GM19467 (cell line): ENCODE measurements around the gene INCENP.
"Not testable (repeated sequence)": the region's sequence is repeated elsewhere in the genome, so short reads cannot be mapped to it uniquely, and the experiment has no call there.

Experiments
- ATAC-seq: cut with Tn5 transposase; IDR thresholded peaks from one replicate; pipeline ENCODE4 v1.9.1; 2021; ENCODE audit warnings: mild to moderate bottlenecking, moderate library complexity; ENCODE audit not compliant: unreplicated experiment

INCENP gene

DNA sequence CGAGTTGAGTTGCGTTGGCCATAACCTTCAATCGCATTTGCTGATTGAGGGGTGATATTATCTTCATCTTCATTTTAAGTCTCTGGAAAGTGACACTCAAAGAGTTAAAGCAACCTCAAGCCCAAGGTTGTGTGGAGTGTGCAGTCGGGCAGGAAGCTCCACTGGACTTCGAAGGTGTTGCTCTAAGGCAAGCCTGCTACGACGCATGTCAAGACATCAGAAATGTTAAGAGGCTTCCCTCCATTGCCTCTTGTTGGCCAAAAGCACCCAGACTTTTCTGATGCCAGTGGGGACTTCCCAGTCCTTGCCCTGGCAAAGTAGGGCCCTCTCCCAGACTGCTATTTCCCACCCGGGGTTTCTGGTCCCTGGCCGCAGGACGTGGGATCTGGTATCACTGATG lies 42.6 kb downstream of the INCENP start:
- no peak for ATAC-seq

- no peak for ATAC-seq
Measured at GRCh38 chr11:62169448-62169847, 45.6 kb downstream of the INCENP start.

- ATAC-seq: no peak
Measured at GRCh38 chr11:62169935-62170334, 46.1 kb downstream of the INCENP start.

GRCh38 chr11:62171261-62171723 lies 47.5 kb downstream of the INCENP start:
- ATAC-seq: no peak

DNA sequence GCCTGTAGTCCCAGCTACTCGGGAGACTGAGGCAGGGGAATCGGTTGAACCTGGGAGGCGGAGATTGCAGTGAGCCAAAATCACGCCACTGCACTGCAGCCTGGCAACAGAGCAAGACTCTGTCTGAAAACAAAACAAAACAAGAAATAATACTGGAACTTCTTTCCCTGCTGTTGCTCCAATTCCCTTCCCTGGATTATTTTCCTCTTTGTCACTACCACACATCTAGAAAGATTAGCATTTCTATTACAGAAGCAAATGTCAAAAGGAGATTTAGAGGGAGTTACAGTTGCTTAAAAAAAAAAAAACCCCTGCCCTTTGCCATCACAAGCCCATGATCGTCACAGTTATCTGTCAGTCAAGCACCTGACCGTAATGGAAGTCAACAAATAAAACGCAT lies 48.5 kb downstream of the INCENP start:
- no peak for ATAC-seq

- ATAC-seq: no peak
Measured at GRCh38 chr11:62176766-62177165, 53.0 kb downstream of the INCENP start.

DNA sequence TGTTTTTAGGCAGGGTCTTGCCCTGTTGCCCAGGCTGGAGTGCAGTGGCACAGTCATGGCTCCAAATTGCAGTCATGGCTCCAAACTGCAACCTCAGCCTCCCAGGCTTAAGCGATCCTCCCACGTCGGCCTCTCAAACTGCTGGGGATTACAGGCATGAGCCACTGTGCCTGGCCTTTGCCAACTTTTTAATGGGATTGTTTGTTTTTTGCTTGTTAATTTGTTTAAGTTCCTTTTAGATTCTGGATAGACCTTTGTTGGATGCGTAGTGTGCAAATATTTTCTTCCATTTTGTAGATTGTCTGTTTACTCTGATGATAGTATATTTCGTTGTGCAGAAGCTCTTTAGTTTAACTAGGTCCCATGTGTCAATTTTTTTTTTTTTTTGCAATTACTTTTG lies 56.2 kb downstream of the INCENP start:
- ATAC-seq: no peak

DNA sequence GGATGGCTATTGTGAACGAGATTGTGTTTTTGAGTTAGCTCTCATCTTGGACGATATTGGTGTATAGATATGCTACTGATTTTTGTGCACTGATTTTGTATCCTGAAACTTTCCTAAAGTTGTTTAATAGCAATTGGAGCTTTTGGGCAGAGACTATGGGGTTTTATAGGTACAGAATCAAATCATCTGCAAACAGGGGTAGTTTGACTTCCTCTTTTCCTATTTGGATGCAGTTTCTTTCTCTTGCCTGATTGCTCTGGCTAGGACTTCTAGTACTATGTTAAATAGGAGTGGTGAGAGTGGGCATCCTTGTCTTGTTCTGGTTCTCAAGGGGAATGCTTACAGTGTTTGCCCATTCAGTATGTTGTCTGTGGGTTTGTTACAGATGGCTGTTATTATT lies 57.3 kb downstream of the INCENP start:
- ATAC-seq: no peak

DNA sequence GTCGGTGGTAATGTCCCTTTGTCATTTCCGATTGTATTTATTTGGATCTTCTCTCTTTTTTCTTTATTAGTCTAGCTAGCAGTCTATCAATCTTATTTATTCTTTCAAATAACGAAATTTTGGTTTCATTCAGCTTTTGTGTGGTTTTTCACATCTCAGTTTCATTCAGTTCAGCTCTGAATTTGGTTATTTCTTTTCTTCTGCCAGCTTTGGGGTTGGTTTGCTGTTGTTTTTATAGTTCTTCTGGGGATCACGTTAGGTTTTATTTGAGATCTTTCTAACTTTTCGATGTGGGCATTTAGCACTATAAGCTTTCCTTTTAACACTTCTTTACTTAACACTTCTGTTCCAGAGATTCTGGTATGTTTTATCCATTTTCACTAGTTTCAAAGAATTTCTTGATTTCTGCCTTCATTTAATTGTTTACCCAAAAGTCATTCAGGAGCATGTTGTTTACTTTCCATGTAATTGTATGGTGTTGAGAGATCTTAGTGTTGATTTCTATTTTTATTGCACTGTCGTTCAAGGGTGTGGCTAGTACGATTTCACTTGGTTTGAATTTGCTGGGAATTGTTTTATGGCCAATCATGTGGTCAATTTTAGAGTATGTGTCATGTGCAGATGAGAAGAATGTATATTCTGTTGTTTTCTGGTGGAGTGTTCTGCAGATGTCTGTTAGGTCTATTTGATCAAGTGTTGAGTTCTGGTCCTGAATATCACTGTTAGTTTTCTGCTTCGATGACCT lies 58.5 kb downstream of the INCENP start:
- no peak for ATAC-seq

GRCh38 chr11:62186195-62186594 lies 62.4 kb downstream of the INCENP start:
- ATAC-seq: no peak

GRCh38 chr11:62190011-62190410 lies 66.2 kb downstream of the INCENP start, which contains the start of gene SCGB1D1:
SCGB1D1 (plus strand) TSS chr11:62190216; CDS start chr11:62190285, 69 bp downstream.
- ATAC-seq: no peak

GRCh38 chr11:62193952-62194351 lies 70.1 kb downstream of the INCENP start:
- ATAC-seq: no peak

DNA sequence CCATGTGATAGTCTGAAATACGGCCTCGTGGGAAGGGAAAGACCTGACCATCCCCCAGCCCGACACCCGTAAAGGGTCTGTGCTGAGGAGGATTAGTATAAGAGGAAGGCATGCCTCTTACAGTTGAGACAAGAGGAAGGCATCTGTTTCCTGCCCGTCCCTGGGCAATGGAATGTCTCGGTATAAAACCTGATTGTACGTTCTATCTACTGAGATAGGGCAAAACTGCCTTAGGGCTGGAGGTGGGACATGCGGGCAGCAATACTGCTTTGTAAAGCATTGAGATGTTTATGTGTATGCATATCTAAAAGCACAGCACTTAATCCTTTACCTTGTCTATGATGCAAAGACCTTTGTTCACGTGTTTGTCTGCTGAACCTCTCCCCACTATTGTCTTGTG lies 71.2 kb downstream of the INCENP start:
- not testable (repeated sequence) for ATAC-seq

DNA sequence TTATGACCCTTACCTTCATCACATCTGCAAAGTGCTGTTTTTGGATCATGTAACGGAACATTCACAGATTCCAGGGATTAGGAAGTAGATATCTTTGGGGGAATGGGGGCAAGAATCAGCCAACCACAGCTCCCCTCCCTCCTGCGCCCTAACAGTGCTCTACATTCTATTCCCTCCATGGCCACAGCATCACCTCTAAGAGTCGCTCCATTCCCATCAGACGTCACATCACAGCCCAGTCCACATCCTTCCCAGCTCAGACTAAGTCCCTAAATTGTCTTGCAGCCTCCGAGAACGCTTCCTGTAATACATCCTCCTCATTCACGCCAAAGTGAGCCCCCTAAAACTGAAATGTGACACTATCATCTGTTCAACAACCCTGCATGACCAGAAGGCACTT lies 72.1 kb downstream of the INCENP start:
- no peak for ATAC-seq

- not testable (repeated sequence) for ATAC-seq
Measured at GRCh38 chr11:62197400-62197799, 73.6 kb downstream of the INCENP start.

DNA sequence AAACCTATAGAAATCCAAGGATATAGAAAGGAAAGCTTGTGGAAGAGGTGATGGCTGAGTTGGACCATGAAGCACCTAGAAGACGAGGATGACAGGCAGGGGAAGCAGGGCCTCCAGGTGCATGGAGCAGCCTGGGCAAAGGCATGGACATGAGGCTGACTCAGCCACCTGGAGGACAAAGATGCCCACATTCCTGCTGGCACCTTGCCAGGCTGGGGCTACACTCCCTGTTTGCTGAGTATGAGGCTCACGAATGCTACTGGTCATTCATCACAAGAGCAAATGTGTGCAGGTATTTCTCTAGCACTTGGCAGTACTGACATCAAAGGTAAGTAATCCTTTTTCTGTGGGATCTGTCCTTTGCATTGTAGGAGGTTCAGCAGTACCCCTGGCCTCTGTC lies 77.6 kb downstream of the INCENP start:
- no peak for ATAC-seq
